Fibroblast of the aortic adventitia (primary cell): ENCODE data around the gene NOS1. TPM values are rescaled to one million over a fixed set of nuclear protein-coding genes. Genes with fewer than 3 reads are reported as not detected.

Source experiments
- DNase-seq: peaks from one replicate; pipeline ENCODE4 v3.0.0-alpha.2; 2010; ENCODE audit warnings: low read depth
- H3K4me3 ChIP-seq: 2 replicates; pipeline ENCODE4 v1.5.1; 2011; ENCODE audit warnings: low read depth, mild to moderate bottlenecking, control low read depth, low read length, moderate library complexity
- total RNA-seq: library from RNA; depleted of rRNA; stranded (reverse); fragments of >200 nt; gene quantifications from 2 replicates; pipeline ENCODE4 v1.2.3, GENCODE V29; 2012; ENCODE audit warnings: low replicate concordance
- TF ChIP-seq, protein P1 (sequence below): IDR thresholded peaks from 2 replicates; pipeline ENCODE4 v1.5.1; 2011; ENCODE audit warnings: mild to moderate bottlenecking, low read length, control low read depth, inconsistent platforms; ENCODE audit not compliant: insufficient read depth

The NOS1 gene
- total RNA-seq, 1 donor: not detected

DNA sequence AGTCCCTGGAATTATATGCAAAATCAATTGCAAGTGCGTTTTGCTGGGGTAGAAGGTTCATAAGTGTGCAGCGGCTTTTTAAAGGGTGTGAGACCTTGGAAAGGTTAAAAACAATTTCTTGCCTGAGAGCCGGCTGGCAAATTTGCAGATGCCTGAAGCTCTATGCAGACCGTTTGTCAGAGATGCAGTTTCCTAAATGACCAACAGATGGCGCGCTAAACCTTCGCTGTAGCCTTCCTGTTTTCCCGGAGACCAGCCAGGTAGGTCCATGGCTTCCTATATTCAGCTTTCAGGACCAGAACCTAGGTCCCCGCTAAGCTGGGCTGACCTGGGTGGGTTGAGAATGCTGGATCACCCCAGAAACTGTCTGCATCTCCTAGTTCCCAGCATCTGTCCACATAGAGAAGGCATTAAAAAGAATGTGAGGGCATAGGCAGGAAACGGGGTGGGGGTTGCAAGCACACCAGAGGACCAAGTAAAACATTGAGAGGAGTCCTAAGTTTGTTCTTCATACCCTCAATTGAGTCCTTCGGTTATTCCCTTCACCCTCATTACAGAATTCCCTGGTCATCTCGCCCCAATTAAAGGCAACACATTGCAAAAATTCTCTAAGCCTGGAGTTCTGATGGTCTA, 5.7 kb upstream of the NOS1 start:
- TF ChIP-seq, protein P1, sequence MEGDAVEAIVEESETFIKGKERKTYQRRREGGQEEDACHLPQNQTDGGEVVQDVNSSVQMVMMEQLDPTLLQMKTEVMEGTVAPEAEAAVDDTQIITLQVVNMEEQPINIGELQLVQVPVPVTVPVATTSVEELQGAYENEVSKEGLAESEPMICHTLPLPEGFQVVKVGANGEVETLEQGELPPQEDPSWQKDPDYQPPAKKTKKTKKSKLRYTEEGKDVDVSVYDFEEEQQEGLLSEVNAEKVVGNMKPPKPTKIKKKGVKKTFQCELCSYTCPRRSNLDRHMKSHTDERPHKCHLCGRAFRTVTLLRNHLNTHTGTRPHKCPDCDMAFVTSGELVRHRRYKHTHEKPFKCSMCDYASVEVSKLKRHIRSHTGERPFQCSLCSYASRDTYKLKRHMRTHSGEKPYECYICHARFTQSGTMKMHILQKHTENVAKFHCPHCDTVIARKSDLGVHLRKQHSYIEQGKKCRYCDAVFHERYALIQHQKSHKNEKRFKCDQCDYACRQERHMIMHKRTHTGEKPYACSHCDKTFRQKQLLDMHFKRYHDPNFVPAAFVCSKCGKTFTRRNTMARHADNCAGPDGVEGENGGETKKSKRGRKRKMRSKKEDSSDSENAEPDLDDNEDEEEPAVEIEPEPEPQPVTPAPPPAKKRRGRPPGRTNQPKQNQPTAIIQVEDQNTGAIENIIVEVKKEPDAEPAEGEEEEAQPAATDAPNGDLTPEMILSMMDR: peak; percentile 89
- DNase-seq: peak; percentile 71
- H3K4me3 ChIP-seq: no peak overlapping the region

DNA sequence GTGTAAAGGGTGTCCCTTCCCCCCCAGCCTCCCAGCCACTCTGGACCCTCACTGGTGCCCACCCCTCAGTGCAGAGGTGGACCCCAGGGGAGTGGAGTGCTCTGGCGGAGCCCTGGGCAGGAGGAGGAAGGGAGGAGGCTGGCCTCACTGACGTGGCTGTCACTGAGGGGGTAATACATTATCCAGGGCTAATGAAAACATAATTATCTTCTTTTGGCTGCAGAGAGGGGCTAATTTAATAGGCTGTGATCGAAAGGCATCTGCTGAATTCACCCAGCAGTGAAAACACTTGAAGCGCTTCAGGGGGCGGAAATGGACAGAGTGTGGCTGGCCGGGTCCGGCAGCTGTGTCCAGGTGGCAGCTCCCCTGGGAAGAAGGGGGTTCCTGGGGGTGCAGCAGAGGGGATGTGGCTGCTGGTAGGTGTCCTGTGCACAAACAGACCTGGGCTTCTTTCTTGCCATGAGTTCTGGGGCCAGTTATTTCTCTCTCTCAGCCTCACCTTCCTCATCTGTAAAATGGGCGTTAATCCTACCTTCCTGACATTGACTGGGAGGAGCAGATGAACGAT, 3.7 kb upstream of the NOS1 start:
- TF ChIP-seq, protein P1: no peak
- no peak for DNase-seq
- H3K4me3 ChIP-seq: no peak overlapping the region

DNA sequence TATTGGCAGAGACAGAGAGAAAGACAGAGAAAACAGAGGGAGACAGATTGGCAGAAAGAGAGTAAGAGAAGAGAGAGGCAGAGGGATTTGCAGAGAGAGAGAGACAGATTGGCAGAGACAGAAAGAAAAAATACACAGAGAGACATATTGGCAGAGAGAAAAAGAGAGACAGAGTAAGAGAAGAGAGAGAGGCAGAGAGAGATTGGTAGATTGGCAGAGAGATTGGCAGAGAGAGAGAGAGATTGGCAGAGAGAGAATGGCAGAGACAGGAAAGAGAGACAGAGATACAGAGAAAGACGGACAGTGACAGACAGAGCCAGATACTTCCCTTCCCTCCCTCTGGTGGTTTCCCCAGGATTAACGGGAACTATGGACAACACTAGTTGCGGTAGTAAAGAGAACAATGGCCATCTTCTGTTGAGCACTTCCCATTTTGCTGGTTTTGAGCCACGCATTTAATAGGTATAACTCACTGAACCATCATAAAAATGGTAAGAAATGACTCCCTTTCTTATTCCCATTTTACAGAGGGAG, 2.6 kb upstream of the NOS1 start:
- no peak overlapping the region for H3K4me3 ChIP-seq
- DNase-seq: no peak
- TF ChIP-seq, protein P1: no peak

DNA sequence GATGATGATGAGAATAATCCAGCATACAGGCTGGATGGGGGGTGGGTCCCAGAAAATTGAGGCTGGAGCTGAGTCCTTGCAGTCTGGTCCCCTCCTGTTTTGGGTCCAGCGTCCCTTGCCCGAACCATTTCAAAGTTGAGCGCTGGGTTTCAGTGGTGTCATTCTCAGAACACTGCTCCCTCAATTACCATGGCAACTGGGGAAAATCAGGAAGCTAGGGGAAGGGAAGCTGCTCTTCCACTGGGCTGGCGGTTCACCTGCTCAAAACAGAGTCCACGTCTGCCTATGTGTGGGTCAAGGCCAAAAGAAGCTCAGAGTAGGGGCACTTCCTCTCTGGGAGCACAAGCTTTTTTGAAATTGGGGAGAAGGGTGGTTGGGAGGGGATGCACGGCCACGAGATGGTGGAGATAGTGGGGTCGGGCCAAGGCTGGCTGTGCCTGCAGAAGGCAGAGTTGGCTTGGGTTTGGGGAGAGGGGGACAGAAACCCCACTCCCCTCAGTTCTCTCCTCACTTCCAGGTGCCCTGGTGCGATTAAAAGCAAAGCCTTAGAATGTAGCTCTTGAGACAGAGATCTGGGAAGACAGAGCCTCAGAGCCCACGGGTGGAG, 1.7 kb upstream of the NOS1 start:
- no peak for DNase-seq
- TF ChIP-seq, protein P1: no peak
- H3K4me3 ChIP-seq: no peak overlapping the region

DNA sequence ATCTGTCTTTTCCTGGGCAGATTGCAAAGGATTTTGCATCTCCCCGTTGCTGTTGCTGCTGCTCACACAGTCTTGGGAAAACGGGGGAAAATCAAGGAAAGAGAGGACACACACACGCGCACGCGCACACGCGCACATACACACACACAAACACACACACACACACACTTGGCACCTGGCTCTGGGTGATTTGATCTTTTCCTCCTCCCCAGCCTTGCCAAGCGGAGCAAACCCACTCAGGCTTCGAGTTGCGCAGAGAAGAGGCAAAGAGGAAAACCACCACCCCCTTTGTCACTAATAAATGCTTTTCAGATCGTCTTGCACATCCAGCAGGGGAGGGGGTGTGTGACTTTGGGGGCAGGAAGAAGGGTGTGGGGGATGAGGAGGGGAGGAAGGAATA, 965 bp upstream of the NOS1 start:
- DNase-seq: no peak
- H3K4me3 ChIP-seq: no peak overlapping the region
- TF ChIP-seq, protein P1: no peak

DNA sequence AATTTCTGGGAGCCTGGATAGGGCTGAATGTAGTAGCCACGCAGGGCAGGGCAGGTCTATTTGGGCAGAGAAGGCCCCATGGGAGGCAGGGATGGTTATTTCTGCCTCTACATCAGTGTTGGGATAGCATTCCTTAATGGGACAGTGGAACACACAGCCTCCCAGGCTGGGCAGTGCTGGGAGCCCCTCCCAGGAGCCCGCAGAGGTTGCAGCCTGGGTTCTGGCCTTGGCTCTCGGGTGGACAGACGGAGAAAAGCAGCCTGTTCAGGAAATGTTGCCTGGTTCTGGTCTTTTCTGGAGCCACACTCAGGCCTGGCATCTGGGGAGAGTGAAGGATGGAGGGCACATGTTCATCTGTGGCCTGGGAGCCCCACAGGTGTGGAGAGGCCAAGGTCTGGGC, 479 bp upstream of the NOS1 start:
- no peak for DNase-seq
- TF ChIP-seq, protein P1: no peak
- H3K4me3 ChIP-seq: no peak overlapping the region
